ENCODE results near the gene MFSD6.

MFSD6 gene

GRCh38 chr2:190413421-190413820 lies 5.3 kb downstream of the MFSD6 start:
- no peak for TF ChIP-seq CTCF (IDR thresholded peaks at IDR 0.05; ENCODE audit: extremely low read depth, missing control alignments)
- DNase-seq (ENCODE audit: low spot score): no peak

DNA sequence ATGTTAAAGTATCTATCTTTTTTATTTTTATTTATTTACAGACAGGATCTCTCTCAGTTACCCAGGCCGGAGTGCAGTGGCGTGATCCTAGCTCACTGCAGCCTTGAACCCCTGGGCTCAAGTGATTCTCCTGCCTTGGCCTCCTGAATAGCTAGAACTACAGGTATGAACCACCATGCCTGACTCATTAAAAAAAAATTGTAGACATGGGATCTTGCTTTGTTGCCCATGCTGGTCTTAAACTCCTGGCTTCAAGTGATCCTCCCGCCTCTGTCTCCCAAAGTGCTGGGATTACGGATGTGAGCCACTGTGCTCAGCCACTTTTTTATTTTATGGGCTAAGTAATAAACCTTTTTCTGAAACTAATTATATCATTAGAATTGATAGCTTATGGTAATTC lies 7.1 kb downstream of the MFSD6 start:
- TF ChIP-seq CTCF (IDR thresholded peaks at IDR 0.05; ENCODE audit: extremely low read depth, missing control alignments): no peak
- no peak for DNase-seq (ENCODE audit: low spot score)

DNA sequence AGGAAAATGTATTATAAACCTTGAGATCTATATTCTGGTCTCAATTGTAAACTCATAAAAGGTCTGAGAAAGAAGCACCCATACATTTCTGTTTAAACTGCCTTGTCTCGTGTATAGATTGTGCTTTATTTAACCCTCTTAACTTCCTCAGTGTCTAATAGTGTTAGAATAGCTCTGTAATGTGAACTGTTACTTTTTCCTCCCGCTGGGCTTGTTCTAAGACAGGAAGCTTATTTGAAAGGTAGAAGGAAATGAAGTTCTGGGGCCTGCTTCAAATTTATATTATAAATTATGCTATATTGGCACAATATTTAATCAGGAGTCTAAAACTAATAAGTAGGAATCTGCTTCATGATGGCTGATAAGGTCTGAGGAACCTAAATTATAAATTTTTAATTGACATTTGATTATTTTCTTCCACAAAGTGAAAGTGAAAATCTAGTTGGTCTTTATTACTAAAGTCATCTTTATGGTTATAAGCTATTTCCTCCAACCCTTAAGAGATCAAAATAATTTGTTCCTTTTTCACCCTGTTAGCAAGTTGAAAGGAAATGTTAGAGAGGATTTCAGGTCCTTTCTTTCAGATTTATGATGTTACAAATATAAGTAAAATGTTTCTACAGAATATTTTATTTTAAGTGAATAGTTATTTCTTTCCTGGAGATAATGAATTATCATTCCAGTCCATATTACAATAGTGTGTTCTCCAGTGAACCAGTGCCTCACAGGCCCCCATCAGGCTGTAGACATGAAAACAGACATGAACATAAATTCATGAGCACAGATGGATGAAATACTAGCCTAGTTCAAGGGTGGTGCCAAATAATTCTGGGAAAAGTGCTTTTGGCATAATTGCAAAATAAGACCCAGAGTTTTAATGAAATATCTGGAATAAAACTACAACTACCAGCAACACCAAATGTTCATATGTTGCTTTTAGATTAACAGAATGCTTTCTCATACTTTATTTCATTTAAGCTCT lies 7.9 kb downstream of the MFSD6 start:
- DNase-seq (ENCODE audit: low spot score): no peak
- no peak for TF ChIP-seq CTCF (IDR thresholded peaks at IDR 0.05; ENCODE audit: extremely low read depth, missing control alignments)

DNA sequence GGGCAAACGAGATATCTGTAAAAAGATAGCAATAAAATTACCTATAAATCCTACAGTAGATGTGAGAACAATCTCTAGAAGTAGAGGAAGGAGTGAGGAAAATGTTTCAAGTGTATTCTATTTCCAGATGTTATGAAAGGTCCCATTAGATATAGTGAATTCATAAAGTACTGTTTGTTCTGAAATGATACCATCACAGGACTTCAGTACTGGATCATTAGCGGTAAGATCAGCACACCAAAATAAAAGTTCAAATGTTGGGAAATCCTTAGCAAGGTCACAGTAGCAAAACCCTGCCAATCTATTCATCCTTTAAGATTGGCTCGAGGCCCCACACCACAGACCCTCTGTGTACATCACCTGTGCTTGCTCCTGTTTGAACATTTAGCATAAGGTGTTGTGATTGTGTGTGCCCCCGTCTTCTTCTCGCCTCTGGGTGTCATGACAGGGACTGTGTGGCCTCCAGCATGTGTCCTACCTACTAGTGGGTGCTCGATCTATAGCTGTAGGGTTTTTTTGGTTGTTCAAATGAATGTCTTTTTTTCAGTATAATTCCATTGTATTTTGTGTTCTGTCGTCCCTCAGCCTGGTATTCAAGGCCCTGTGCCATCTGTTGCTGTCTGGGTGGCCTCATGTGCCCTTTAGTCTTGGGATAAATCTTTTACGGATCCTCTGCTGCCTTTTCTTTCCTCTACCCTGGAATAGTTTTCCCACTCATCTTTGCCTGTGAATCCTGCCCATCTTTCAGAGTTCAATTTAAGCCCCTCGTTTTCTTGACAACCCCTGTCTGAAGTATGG lies 9.1 kb downstream of the MFSD6 start:
- no peak for DNase-seq (ENCODE audit: low spot score)
- no peak for TF ChIP-seq CTCF (IDR thresholded peaks at IDR 0.05; ENCODE audit: extremely low read depth, missing control alignments)

DNA sequence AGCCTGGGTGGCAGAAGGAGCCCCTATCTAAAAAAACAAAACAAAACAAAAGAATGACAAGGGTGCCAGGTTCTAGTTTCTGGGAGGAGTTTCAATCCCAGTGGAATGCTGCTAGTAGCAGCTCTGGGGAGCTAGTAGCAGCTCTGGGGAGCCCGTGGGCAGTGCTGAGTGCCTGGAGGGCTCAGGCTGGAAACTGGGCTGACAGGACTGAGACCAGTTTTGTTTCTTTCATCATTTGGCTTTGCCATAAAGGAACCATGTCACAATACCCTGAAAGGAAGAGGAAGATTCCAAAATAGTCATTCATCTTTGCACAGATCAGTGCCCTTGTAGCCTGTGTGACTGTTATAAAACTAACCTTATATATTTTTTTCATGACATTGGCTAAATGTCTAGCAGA lies 10.6 kb downstream of the MFSD6 start:
- no peak for DNase-seq (ENCODE audit: low spot score)
- TF ChIP-seq CTCF (IDR thresholded peaks at IDR 0.05; ENCODE audit: extremely low read depth, missing control alignments): no peak

DNA sequence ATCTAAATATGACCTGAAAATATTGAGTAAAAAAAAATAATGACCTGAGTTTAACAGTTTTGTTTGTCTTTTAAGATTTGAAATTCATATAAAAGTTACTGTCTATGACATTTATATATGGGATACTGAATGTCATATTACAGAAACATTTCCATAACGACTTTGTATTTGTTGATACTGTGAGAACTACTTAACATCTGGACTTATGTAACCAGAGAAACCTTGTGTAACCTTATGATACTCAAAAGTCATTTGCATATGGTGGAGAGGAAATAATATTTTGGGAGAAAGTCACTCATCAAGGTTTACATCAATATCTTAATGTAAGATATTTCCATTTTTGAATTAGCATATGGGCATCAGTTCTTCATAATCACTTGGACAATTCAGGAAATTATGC lies 12.6 kb downstream of the MFSD6 start:
- TF ChIP-seq CTCF (IDR thresholded peaks at IDR 0.05; ENCODE audit: extremely low read depth, missing control alignments): no peak
- no peak for DNase-seq (ENCODE audit: low spot score)

Data from GM20000 (cell line).